ENCODE data around the gene HASPIN.
A peak's percentile ranks its signal among the peaks of the same experiment; 100 is the strongest.
"Not testable (repeated sequence)": the region's sequence is repeated elsewhere in the genome, so short reads cannot be mapped to it uniquely, and the experiment has no call there.

The HASPIN gene

DNA sequence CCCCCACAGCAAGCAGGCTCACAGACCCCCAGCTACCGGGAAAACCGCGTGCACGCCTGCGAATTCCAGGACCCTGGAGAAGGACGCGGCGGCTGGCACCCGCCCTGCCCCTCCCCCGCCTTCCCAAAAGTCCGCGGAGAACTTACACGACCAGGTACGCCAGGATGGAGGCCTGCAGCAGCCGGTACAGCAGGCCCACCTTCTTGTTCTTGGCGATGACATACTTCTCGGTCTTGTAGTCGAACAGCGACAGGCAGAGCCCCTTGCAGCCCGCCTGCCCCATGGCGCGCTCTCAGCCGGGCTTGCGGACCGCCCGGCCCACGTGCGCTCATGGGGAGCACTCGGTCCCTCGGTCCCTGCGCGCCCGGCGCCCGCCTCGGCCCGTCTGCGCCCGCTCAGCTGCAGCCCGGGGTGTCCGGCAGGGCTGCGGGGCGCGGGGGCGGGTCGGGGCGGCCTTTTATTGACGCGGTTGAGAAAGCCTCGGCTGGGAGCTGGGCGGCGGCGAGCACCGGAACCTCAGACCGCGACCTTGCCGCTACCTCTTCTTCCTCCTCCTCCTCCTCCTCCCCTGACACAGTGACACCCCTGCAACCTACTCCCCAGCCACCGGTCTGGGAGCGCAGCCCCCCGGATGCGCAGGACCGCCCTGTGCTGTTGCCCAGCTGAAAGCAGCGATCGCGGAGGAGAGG is 27.8 kb upstream of the HASPIN start, which contains the start of gene P2RX5:
P2RX5 (minus strand) TSS at position 433 of the 689 bp plus-strand sequence; CDS start at position 283, 150 bp downstream.
- no peak for DNase-seq (ENCODE audit: low read depth in 2 of 2, low spot score in 1 of 2)

DNA sequence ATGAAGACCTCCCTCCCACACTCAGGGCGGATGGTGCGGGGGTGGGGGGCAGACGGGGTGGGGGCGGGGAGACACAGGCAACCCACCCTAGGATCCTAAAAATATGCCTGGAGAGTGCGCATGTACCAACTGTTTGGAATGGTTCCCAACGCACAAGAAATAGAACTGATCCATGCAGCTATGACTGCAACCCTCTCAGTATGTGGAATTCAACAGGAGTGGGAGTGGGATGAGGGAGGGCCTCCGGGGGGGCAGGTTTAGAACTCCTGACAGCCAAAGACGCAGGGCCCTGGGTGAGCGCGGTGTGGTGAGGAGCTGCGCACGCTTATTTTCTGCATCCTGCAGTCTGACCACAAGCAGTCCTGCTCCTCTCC is 26.6 kb upstream of the HASPIN start:
- DNase-seq (ENCODE audit: low read depth in 2 of 2, low spot score in 1 of 2) = no peak

DNA sequence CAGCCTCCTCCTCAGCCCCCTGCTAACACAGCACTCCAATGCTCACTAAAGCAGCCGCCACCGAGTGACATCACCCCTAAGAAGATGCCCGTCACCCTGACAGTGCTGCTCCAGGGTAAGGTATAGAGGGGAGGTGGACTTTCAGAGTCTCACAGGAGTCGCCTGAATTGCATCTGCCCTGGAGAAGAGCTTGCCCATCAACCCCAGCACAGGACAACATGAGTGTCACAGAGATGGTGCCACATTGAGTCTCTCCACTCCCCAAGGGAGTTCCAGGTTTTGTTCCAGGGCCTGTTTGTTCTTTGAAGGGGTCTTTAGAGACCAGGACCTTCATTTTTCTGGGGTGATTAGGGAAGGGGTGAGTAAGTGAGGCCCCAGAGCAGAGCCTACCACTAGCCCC is 25.6 kb upstream of the HASPIN start:
- DNase-seq (ENCODE audit: low read depth in 2 of 2, low spot score in 1 of 2) = no peak

DNA sequence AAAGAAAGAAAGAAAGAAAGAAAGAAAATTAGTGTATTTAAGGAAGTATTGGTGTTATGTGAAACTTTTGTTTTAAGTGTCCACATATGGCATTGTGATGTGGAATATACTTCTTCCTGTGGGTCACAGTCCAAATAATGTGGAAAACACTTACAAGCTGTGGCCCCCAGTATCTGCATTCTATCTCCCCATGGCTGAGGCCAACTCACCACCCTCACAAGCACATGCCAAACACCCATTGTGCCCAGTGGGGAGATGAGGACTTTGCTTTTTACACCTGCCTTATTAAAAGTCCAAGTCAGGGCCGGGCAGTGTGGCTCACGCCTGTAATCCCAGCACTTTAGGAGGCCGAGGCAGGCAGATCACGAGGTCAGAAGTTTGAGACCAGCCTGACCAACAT is 23.8 kb upstream of the HASPIN start:
- DNase-seq (ENCODE audit: low read depth in 2 of 2, low spot score in 1 of 2) = no peak

DNA sequence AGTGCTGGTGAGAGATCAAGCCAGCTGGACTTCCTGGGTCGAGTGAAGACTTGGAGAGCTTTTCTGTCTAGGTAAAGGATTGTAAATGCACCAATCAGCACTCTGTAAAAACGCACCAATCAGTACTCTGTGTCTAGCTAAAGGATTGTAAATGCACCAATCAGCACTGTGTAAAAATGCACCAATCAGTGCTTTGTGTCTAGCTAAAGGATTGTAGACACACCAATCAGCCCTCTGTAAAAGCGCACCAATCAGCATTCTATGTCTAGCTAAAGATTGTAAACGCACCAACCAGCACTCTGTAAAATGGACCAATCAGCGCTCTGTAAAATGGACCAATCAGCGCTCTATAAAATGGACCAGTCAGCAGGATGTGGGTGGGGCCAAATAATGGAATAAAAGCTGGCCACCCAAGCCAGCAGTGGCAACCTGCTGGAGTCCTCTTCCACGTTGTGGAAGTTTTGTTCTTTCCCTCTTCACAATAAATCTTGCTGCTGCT is 21.6 kb upstream of the HASPIN start:
- DNase-seq (ENCODE audit: low read depth in 2 of 2, low spot score in 1 of 2) = not testable (repeated sequence)

DNA sequence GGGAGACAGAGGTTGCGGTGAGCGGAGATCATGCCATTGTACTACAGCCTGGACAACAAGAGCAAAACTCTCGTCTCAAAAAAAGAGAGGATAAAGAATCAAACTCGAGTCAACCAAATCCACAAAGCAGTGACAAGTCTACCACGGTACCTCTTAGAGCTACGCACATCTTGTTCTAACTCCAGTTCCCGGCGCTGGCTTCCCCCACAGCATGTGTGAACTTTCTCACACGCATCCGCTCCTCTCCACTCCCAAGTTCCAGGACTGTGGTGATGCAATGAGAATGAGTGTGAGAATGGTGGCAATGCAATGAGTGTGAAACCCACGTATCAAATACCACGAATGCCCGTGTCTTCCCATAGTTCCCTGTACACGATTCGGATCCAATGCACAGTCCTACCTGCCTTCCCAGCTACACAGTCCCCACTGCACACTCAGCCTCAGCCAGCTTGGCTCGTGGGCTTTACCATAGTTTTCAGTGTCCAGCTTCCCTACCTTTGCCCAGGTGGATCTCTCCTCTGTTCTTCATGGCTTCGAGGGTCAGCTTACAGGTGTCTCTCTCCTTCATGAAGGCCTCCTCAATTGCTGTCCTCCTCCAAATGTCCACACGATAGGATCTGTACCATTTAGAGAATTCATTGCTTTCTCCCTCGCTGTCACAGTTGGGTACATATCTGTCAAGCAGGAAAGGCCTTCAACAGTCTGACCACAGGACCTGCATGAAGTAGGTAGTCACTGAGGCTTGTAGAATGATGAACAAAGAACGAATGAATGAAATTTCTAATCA is 18.6 kb upstream of the HASPIN start:
- DNase-seq (ENCODE audit: low read depth in 2 of 2, low spot score in 1 of 2) = no peak

DNA sequence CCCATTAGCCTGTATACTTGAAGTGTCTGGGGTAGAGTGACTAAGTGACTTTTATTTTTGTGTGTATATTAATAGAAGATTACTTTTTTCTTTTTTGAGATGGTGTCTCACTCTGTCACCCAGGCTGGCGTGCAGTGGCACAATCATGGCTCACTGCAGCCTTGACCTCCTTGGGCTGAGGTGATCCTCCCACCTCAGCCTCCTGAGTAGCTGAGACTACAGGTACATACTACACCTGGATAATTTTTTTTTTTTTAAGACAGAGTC is 18.1 kb upstream of the HASPIN start:
- not testable (repeated sequence) for DNase-seq (ENCODE audit: low read depth in 2 of 2, low spot score in 1 of 2)

DNA sequence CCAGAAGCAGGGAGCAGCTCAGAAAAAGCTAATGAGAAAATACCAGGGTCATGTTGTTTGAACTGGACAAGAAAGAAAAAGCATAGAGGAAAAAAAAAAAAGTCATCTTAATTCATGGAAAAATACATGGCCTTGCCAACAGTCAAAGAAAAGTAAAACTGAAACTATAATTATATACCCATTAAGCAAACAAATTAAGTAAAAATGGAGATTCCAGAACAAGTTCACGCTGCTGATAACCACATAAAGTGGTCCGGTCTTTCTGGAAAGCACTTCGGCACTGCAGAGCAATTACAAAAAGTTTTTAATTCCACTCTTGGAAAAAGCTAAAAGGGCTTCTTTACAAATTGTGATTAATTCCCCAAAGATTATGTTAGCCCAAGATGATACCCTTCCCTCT is 15.3 kb upstream of the HASPIN start:
- DNase-seq (ENCODE audit: low read depth in 2 of 2, low spot score in 1 of 2) = no peak

DNA sequence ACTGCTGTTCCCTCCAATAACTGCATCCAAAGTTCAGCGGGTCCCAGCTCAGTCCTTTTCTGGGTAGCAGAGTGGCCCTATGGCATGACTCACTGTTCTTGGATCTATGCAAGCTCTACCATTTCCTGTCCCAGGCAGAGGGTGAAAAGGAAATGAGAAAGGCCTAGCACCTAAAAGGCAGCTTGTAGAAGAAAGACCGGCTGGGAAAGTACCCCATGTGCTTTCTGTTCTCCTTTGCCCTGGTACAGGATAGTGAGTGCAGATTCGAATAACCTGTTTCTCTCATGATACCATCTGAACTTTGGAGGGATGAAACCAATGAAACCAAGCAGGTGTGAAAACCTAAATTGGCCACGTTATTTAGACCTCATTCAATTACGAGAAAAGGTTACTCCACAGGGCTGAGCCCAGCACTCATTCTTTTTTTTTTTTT is 12.7 kb upstream of the HASPIN start:
- peak; percentile 28 to 53 for DNase-seq (ENCODE audit: low read depth in 2 of 2, low spot score in 1 of 2)

DNA sequence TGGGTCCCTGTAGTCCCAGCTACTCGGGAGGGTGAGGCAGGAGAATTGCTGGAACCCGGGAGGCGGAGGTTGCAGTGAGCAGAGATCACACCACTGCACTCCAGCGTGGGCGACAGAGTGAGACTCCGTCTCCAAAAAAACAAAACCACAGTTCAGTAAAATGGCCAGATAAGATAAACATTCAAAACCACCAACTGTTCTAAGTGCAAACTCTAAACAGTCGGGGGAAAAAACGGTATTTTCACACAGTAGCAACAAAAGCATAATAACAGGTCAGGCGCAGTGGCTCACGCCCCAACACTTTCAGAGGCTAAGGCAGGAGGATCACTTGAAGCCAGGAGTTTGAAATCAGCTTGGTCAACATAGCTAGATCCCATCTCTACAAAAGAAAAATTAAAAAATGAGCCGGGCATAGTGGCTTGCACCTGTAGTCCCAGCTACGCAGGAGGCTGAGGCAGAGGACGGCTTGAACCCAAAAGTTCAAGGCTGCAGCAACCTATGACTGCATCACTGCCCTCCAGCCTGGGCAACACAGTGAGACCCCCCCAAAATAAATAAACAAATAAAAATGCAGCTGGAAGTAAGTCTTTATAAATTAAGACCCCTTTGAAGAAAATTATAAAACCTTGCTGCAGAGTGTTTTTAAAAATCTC is 10.8 kb upstream of the HASPIN start:
- DNase-seq (ENCODE audit: low read depth in 2 of 2, low spot score in 1 of 2) = no peak

DNA sequence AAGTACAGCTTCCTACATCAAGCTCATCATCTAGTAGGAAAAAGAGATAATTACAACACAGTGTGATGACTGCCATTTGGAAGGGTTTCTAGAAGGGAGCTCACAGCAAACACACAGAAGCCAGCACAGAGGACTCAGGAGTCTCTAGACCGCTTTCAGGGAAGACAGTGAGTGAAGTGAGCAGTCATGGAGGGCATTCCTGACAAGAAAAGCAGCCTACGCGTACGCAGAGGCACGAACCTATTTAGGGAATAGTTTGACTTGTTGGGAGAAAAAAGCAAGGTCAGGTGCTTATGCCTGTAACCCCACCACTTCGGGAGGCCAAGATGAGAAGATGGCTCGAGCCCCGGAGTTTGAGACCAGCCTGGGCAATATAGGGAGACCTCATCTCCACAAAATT is 8.4 kb upstream of the HASPIN start:
- DNase-seq (ENCODE audit: low read depth in 2 of 2, low spot score in 1 of 2) = no peak

DNA sequence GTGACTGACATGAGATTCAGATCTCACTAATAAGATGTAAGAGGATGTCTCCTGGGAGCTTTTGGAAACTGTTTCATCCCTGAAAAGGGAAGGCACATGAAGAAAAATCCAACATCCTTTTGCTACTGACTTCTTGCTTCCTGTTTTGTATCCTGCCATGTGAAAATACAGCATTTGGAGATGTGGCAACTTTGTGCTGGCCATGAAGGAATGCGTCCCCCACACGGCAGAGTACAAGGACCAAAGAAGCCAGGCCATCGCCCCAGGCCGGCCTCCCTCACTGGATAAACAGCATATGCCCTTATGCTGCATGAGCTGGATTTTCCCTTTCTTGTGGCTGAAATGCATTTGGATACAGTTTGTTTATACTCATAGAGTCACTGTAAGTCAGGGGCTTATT is 5.5 kb upstream of the HASPIN start:
- DNase-seq (ENCODE audit: low read depth in 2 of 2, low spot score in 1 of 2) = no peak

DNA sequence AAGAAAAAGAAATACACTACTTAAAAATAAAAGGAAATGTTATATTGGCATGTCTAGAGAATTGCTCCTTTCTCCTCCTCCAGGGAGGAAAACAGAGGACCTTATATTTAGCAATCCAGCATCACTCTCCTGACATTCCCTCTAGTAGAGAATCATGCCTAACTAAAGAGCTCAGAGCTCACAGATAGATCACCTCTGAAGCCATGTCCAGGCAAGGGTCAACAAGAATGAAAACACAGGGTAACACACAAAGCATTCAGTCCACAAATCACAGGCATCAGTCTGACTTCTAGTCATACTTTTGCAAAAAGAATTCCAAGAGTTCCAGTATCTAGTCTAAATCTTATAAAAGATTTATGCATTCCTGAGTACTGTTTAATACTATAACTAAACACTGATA is 4.4 kb upstream of the HASPIN start:
- DNase-seq (ENCODE audit: low read depth in 2 of 2, low spot score in 1 of 2) = no peak

DNA sequence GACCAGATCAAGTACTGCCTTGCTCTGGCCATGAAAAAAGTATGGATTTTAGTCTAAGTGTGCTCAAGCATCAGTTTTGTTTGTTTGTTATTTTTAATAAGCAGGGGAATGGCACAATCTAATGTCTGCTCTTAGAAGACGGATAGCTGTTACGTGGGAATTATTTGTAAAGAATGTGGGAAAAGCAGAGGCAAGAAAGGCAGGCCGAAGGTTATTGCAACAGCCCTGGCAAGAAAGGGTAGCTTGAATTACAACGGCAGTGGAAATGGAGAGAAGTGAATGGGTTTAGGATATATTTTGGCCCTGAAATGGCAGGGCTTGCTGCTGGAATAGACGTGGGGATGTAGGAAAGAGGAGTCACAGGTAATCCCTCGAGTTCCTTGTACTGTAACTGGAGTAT is 987 bp upstream of the HASPIN start:
- DNase-seq (ENCODE audit: low read depth in 2 of 2, low spot score in 1 of 2) = no peak

DNA sequence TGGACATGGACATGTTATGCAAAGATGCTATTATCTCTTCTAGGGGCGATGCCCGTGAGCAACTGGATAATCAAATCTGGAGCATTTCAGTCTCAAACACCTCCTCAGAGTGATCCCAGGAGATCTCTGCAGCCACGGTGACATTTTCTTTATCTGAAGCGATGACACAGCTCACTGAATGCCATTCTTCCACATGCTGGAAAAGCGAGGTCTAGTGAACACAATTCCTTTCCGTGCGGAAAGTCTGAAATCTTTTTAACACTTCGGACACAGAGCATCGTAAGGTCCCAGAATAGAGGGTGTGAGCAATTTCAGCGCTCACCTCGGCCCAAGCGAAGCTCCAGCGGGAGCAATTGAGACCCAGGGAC is 531 bp upstream of the HASPIN start:
- DNase-seq (ENCODE audit: low read depth in 2 of 2, low spot score in 1 of 2) = no peak

DNA sequence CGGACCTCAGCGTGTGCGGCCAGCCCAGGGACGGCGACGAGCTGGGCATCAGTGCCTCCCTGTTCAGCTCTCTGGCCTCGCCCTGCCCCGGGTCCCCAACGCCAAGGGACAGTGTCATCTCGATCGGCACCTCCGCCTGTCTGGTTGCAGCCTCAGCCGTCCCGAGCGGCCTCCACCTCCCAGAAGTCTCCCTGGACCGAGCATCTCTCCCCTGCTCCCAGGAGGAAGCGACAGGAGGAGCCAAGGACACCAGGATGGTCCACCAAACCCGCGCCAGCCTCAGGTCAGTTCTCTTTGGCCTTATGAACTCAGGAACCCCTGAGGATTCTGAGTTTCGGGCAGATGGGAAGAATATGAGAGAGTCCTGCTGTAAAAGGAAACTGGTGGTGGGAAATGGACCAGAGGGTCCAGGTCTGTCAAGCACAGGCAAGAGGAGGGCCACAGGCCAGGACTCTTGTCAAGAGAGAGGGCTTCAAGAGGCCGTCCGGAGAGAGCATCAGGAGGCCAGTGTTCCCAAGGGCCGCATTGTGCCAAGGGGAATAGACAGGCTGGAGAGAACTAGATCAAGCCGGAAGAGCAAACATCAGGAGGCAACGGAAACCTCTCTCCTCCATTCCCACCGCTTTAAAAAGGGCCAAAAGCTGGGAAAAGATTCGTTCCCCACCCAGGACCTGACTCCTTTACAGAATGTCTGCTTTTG is 825 bp downstream of the HASPIN start:
- DNase-seq (ENCODE audit: low read depth in 2 of 2, low spot score in 1 of 2) = no peak

DNA sequence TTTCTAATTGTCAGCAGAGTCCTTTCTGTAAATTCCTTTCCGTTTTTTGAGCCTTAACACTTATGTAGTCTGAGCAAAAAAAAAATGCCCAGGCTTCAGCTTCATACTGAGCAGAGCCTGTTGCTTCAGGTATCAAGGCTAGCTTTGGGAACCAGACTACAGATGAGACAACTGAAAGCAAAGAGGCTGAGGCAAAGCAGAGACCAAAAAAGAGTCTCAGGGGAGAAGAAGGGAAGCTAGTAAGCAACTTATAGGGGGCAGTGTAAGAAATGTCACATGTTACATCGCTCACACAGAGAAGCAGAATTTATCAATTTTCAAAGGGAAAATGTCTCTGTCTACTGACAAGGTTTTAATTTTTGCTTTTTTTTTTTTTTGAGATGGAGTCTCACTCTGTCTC is 3.3 kb downstream of the HASPIN start:
- no peak for DNase-seq (ENCODE audit: low read depth in 2 of 2, low spot score in 1 of 2)

DNA sequence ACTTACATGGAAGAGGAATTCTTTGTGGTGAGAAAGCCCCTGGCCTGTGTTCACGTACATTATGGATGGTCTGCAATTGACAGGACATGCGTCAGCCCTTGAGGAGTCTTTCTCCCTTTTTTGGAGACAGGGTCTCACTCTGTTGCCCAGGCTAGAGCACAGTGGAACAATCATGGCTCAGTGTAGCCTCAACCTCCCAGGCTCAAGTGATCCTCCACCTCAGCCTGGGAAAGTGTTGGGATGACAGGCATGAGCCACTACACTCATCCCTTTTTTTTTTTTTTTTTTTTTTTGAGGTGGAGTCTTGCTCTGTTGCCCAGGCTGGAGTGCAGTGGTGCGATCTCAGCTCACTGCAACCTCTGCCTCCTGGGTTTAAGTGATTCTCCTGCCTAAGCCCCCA is 4.4 kb downstream of the HASPIN start:
- DNase-seq (ENCODE audit: low read depth in 2 of 2, low spot score in 1 of 2) = not testable (repeated sequence)

DNA sequence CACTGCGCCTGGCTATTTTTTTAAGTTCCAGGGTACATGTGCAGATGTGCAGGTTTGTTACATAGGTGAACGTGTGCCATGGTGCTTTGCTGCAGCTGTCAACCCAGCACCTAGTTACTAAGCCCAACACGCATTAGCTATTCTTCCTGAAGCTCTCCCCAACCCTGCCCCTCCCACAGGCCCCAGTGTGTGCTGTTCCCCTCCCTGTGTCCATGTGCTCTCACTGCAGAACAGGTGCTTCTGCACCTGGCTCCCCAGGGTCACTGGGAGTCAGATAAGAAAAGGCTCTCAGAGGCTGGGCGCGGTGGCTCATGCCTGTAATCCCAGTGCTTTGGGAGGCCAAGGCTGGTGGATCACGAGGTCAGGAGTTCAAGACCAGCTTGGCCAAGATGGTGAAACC is 6.2 kb downstream of the HASPIN start:
- DNase-seq (ENCODE audit: low read depth in 2 of 2, low spot score in 1 of 2) = no peak

DNA sequence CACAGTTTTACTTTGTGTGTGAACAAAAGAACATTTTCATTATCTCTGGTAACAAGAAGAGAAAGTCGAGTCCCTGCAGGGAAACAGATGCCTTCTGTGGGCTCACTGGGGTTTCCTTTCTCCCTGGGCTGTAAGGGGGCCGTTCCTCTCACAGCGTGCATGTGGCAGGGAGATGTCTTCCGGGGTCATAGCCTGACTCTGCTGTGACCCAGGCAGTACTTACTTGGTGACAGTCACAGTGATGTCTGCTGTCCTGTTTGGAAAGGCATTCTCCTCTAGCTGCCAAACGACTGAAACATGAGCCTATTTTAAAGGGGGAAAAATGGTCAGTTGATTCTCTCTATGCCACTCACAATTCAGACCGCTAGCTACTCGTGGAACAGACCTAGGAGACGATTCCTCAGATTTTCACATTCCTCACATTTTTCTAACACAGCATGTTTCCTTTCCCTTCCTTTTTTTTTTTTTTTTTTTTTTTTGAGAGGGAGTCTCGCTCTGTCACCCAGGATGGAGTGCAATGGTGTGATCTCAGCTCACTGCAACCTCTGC is 7.3 kb downstream of the HASPIN start:
- DNase-seq (ENCODE audit: low read depth in 2 of 2, low spot score in 1 of 2) = no peak

DNA sequence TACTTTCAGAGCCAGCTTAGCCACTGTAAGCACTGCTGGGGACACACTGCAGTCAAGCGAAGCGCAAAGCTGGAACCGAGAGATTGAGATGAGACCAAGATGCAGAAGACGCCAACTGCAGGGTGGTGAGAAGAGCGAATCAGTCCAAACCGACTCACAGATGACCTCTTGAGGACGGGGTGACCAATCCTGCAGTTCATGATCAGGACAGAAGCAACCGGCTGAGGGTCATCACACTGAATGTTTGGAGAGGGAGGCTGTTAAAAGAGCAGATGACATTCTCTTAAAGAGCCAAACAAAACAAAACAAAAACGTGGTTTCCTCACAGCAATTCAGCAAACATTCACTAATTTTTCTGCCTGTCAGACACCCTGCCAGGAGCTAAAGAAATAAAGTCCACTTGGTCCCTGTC is 8.5 kb downstream of the HASPIN start:
- DNase-seq (ENCODE audit: low read depth in 2 of 2, low spot score in 1 of 2) = no peak

DNA sequence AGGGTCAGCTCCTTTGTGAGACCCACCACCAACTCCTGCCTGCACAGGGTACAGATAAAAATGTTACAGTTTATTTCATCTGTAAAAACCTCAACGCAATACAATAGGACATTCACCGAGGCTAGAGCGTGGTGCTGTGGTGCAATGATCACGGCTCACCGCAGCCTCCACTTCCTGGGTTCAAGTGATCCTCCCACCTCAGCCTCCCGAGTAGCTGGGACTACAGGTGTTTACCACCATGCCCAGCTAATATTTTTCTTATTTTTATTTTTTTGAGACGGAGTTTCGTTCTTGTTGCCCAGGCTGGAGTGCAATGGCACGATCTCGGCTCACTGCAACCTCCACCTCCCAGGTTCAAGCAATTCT is 11.2 kb downstream of the HASPIN start:
- not testable (repeated sequence) for DNase-seq (ENCODE audit: low read depth in 2 of 2, low spot score in 1 of 2)

Data from stimulated activated CD8-positive, alpha-beta memory T cell treated with anti-CD3 and anti-CD28 coated beads, Interleukin-4, amount 100 ng/mL, for 4 hours (primary cell).